HFF-Myc (cell line): Measurements from ENCODE around the gene ZNF358.

Experiments
- DNase-seq: peaks from one replicate; pipeline ENCODE4 v3.0.0-alpha.2; 2011; ENCODE audit warnings: low read depth; ENCODE audit errors: extremely low read depth
- H3K4me3 ChIP-seq: replicated peaks from 2 replicates; pipeline ENCODE4 v1.5.1; 2011; ENCODE audit warnings: low read depth, mild to moderate bottlenecking, control low read depth, low read length
- CTCF ChIP-seq: IDR thresholded peaks from 2 replicates; pipeline ENCODE4 v1.5.1; 2012; ENCODE audit warnings: mild to moderate bottlenecking, low read depth, low read length, control low read depth; ENCODE audit errors: missing control alignments

Gene ZNF358

GRCh38 chr19:7515645-7516151 lies at the start of gene ZNF358:
ZNF358 (plus strand) TSS chr19:7516103; CDS start chr19:7519243, 3,140 bp downstream.
- DNase-seq: no peak
- no peak for TF ChIP-seq CTCF

GRCh38 chr19:7467009-7467989 lies 48.6 kb upstream of the ZNF358 start:
- H3K4me3 ChIP-seq: no peak overlapping the region
- no peak for TF ChIP-seq CTCF
- DNase-seq: no peak

More at GRCh38 chr19:7515645-7516151, at the start of gene ZNF358:
- H3K4me3 ChIP-seq: peak within 1 kb of the TSS; percentile 57

- DNase-seq: no peak
- H3K4me3 ChIP-seq: no peak overlapping the region
- no peak for TF ChIP-seq CTCF
These were observed 47.1 kb upstream of the ZNF358 start for GRCh38 chr19:7468840-7469239.

- TF ChIP-seq CTCF: no peak
- H3K4me3 ChIP-seq: no peak overlapping the region
- no peak for DNase-seq
These were observed 46.1 kb upstream of the ZNF358 start for GRCh38 chr19:7469669-7470285.

- DNase-seq: no peak
- H3K4me3 ChIP-seq: no peak overlapping the region
- TF ChIP-seq CTCF: no peak
These were observed 45.2 kb upstream of the ZNF358 start for GRCh38 chr19:7470540-7471305.
